Spinal cord (tissue), 10 donors: ENCODE data around the gene NKD1. TPM values are rescaled to one million over a fixed set of nuclear protein-coding genes. Genes with fewer than 3 reads are reported as not detected.

Experiments
- DNase-seq, 6 donors: peaks; one replicate each; pipeline versions ENCODE4 v3.0.0 to v3.0.0-alpha.2; 2013 to 2015; ENCODE audit warnings: low spot score in 6 of 6, low read depth in 4 of 6
- H3K27ac ChIP-seq: one replicate; pipeline ENCODE4 v1.5.1; 2013; ENCODE audit warnings: low read depth, low read length, control low read depth
- H3K27me3 ChIP-seq: one replicate; pipeline ENCODE4 v1.6.1; 2013; ENCODE audit warnings: low read length; ENCODE audit not compliant: control insufficient read depth, insufficient read depth
- H3K36me3 ChIP-seq: one replicate; pipeline ENCODE4 v1.6.1; 2013; ENCODE audit warnings: low read length; ENCODE audit not compliant: control insufficient read depth, insufficient read depth
- H3K4me1 ChIP-seq: one replicate; pipeline ENCODE4 v1.6.1; 2013; ENCODE audit warnings: low read length; ENCODE audit not compliant: control insufficient read depth, insufficient read depth
- H3K4me3 ChIP-seq: one replicate; pipeline ENCODE4 v1.5.1; 2013; ENCODE audit warnings: low read depth, low read length, control low read depth
- H3K9me3 ChIP-seq: one replicate; pipeline ENCODE4 v1.6.1; 2013; ENCODE audit warnings: low read length; ENCODE audit not compliant: control insufficient read depth, insufficient read depth
- WGBS: methylation state at CpG from one replicate; pipeline ENCODE4 v1.1.5; 2013; ENCODE audit warnings: missing lambda C conversion rate; ENCODE audit not compliant: insufficient coverage; 5-methylcytosine and 5-hydroxymethylcytosine counted together
- polyA plus RNA-seq, 2 donors: library from polyadenylated mRNA; unstranded; fragments of 120-200 nt; gene quantifications; one replicate each; pipeline ENCODE4 v1.2.1, GENCODE V29; 2013; ENCODE audit not compliant: insufficient read length in 2 of 2
- total RNA-seq, 2 donors: library from RNA; depleted of rRNA in 1 of 2; stranded (reverse); fragments of 120-200 nt in 1 of 2; fragments of >200 nt in 1 of 2; gene quantifications; one replicate each; pipeline versions ENCODE4 v1.2.3 to v1.2.4, GENCODE V29; 2013 to 2014
- donor health status: healthy.

The NKD1 gene
- total and polyA plus RNA-seq, 4 donors, result 6.7 to 33.8 (median 25.7) TPM

DNA sequence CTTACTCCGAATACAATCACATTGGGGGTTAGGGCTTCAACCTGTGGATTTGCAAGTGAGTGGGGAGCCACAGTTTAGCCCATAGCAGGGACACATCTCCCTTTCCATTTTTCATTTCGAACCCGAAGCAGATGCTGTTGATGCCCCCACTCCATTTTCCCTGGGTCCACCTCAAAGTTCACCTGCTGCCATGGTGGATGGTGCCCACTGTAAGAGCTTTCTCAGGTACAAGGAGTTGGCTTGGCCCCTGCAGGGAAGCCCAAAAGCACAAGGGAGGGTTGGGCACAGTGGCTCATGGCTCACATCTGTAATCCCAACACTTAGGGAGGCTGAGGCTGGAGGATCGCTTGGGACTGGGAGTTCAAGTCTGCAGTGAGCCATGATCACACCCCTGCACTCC lies 81.1 kb downstream of the NKD1 start:
- Histone ChIP-seq H3K4me1 (peaks cover 5% of the 10 kb centered on the region), H3K36me3 (peaks cover 76% of the 10 kb centered on the region), H3K27me3 (no peaks in the 10 kb centered on the region), H3K4me3 (no peak overlapping the region), H3K27ac (no peak overlapping the region), H3K9me3 (no peaks in the 10 kb centered on the region)
- DNase-seq, result no peak
- 87% methylated on average over 3 of the region's 4 CpGs for WGBS

DNA sequence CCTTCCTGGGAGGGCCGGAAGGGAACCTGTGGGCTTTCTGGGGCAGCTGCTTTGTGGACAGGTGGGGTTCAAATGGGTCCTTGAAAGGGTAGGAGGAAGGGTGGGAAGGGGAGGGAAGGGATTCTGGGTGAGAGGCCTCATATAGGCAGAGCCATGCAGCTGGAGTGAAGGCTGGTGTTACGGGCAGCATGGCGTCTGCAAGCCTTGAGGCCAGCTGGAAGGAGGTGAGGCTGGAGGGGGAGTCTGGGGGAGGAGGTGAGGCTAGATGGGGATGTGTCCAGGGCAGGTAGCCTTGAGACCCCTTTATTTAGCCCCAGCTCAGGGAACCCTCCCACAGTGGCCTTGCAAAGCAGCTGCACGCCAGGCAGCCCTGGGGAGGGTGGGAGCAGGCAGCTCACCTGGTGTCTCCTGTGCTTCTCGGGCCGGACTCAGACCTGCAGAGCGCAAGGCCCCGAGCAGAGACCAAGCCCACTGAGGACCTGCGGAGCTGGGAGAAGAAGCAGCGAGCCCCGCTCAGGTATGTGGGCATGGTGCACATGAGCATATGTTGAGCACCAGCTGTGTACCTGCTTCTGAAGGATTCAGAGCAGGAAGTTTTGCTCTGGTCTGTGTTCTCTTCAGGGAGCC lies 82.3 kb downstream of the NKD1 start:
- H3K4me1 ChIP-seq, result peaks cover 5% of the 10 kb centered on the region
- WGBS, result 96% methylated on average over 9 of the region's 11 CpGs
- no peak overlapping the region for H3K27ac ChIP-seq
- H3K4me3 ChIP-seq, result no peak overlapping the region
- peaks cover 64% of the 10 kb centered on the region for H3K36me3 ChIP-seq
- no peak for DNase-seq
- H3K27me3 ChIP-seq, result no peaks in the 10 kb centered on the region
- H3K9me3 ChIP-seq, result no peaks in the 10 kb centered on the region

DNA sequence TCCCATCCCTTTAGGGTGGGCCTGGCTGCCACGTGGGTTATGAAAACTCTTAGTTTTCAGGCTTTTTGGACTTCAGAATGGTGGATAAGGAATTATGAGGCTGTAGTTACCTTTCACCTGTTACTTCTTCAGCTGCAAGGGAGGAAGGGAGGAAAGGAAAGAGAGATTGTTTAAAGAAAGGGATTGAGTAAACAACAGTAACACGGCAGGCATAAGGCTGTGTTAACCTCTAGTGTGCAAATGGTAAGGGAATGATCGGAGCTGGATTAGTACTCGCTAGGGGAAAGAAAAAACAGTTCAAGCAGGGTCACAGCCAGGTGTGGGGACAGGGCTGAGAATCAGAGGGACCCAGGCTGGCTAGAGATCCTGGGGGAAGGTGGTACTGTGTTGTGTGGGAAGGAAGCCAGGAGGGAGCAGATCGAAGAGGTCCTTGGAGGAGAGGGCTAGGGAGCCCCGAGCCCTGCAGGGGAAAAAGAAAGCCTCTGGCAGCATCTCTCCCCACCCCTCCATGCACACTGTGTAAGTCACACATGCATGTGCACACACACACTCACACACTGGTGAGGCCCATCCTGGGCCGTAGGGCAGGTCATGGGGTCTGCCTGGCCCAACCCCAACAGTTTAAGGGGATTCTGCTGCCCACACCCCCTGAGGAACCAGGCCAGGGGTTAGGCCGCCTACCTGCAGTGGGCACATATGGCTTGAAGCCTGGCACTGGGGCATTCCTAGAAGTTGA lies 83.2 kb downstream of the NKD1 start:
- Histone ChIP-seq H3K27ac (no peak overlapping the region), H3K4me1 (peaks cover 5% of the 10 kb centered on the region), H3K36me3 (peaks cover 55% of the 10 kb centered on the region), H3K9me3 (no peaks in the 10 kb centered on the region), H3K4me3 (no peak overlapping the region), H3K27me3 (no peaks in the 10 kb centered on the region)
- no peak for DNase-seq
- 94% methylated on average over 5 of the region's 8 CpGs for WGBS

- no peaks in the 10 kb centered on the region for H3K27me3 ChIP-seq
- 94% methylated on average over 16 of the region's 22 CpGs for WGBS
- H3K4me1 ChIP-seq, result peaks cover 4% of the 10 kb centered on the region
- H3K4me3 ChIP-seq, result no peak overlapping the region
- H3K36me3 ChIP-seq, result peaks cover 53% of the 10 kb centered on the region
- DNase-seq, result no peak
- H3K27ac ChIP-seq, result no peak overlapping the region
- no peaks in the 10 kb centered on the region for H3K9me3 ChIP-seq
Measured at GRCh38 chr16:50631985-50632576, 83.9 kb downstream of the NKD1 start.

GRCh38 chr16:50632927-50633800 lies 85.0 kb downstream of the NKD1 start:
- Histone ChIP-seq H3K4me3 (no peak overlapping the region), H3K27ac (no peak overlapping the region), H3K36me3 (peaks cover 52% of the 10 kb centered on the region), H3K9me3 (no peaks in the 10 kb centered on the region), H3K4me1 (no peaks in the 10 kb centered on the region), H3K27me3 (no peaks in the 10 kb centered on the region)
- no peak for DNase-seq
- WGBS, result 88% methylated on average over 21 of the region's 30 CpGs

DNA sequence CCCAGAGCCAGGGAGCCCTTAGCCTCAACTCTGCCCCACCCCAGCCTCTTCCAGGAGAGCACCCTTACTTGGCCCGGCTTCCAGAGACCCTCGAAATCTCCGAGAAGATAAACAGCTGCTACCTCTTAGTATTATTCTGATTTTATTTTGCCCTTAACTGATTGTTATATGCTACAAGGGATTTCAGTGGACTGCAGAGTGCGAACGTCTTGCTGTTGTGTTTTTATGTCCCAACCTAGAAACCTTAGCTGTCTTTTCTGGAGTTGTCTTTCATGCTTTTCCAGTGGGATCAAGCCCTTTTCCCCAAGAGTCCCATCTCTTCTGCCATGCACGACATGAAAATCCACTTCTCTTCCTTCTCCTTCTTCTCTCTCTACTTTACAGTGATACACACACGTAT lies 85.9 kb downstream of the NKD1 start:
- no peak overlapping the region for H3K4me3 ChIP-seq
- no peaks in the 10 kb centered on the region for H3K27me3 ChIP-seq
- peaks cover 51% of the 10 kb centered on the region for H3K36me3 ChIP-seq
- H3K9me3 ChIP-seq, result no peaks in the 10 kb centered on the region
- H3K27ac ChIP-seq, result no peak overlapping the region
- WGBS, result 81% methylated on average over 3 of the region's 7 CpGs
- H3K4me1 ChIP-seq, result no peaks in the 10 kb centered on the region
- no peak for DNase-seq

- Histone ChIP-seq H3K27ac (no peak overlapping the region), H3K27me3 (no peaks in the 10 kb centered on the region), H3K4me3 (no peak overlapping the region), H3K4me1 (no peaks in the 10 kb centered on the region), H3K9me3 (no peaks in the 10 kb centered on the region), H3K36me3 (peaks cover 45% of the 10 kb centered on the region)
- no peak for DNase-seq
- WGBS, result 89% methylated on average over 1 of the region's 1 CpG
Measured at GRCh38 chr16:50634947-50635346, 86.8 kb downstream of the NKD1 start.

- Histone ChIP-seq H3K9me3 (no peaks in the 10 kb centered on the region), H3K27ac (no peak overlapping the region), H3K27me3 (no peaks in the 10 kb centered on the region), H3K36me3 (peaks cover 37% of the 10 kb centered on the region), H3K4me3 (no peak overlapping the region), H3K4me1 (no peaks in the 10 kb centered on the region)
- no peak for DNase-seq
- 81% methylated on average over 14 of the region's 17 CpGs for WGBS
Measured at GRCh38 chr16:50635505-50636392, 87.6 kb downstream of the NKD1 start.
